T-helper 22 cell (primary cell): ENCODE results near the gene TCHH.
"Not testable (repeated sequence)": the region's sequence is repeated elsewhere in the genome, so short reads cannot be mapped to it uniquely, and the experiment has no call there.

Source experiments
- DNase-seq: peaks from one replicate; pipeline ENCODE4 v3.0.0-alpha.2; 2020; ENCODE audit warnings: low read depth

TCHH gene, protein sequence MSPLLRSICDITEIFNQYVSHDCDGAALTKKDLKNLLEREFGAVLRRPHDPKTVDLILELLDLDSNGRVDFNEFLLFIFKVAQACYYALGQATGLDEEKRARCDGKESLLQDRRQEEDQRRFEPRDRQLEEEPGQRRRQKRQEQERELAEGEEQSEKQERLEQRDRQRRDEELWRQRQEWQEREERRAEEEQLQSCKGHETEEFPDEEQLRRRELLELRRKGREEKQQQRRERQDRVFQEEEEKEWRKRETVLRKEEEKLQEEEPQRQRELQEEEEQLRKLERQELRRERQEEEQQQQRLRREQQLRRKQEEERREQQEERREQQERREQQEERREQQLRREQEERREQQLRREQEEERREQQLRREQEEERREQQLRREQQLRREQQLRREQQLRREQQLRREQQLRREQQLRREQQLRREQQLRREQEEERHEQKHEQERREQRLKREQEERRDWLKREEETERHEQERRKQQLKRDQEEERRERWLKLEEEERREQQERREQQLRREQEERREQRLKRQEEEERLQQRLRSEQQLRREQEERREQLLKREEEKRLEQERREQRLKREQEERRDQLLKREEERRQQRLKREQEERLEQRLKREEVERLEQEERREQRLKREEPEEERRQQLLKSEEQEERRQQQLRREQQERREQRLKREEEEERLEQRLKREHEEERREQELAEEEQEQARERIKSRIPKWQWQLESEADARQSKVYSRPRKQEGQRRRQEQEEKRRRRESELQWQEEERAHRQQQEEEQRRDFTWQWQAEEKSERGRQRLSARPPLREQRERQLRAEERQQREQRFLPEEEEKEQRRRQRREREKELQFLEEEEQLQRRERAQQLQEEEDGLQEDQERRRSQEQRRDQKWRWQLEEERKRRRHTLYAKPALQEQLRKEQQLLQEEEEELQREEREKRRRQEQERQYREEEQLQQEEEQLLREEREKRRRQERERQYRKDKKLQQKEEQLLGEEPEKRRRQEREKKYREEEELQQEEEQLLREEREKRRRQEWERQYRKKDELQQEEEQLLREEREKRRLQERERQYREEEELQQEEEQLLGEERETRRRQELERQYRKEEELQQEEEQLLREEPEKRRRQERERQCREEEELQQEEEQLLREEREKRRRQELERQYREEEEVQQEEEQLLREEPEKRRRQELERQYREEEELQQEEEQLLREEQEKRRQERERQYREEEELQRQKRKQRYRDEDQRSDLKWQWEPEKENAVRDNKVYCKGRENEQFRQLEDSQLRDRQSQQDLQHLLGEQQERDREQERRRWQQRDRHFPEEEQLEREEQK (N-terminal part only)

DNA sequence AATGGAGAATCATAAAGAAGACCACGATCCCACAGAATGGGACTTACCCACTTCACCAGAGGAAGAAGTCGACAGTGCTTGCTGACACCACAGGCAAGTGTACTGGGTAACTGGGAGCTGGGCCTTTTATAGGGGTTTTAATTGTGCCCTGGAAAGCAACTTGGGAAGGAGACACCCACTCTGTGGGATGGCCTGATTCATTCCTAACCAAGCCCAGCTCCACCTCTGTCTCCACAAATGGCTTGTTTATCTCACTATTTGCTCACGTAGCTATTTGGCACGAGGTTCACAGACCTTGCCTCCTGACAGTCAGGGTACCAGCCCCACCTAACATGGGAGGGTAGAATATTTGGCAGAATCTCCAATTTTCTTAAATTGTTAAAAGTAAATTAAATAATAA, at the start of gene TCHH:
Gene TCHH (minus strand): TSS at position 101 of the 400 bp plus-strand sequence. CDS start 1,364 bp downstream, outside the sequence.
- no peak for DNase-seq

DNA sequence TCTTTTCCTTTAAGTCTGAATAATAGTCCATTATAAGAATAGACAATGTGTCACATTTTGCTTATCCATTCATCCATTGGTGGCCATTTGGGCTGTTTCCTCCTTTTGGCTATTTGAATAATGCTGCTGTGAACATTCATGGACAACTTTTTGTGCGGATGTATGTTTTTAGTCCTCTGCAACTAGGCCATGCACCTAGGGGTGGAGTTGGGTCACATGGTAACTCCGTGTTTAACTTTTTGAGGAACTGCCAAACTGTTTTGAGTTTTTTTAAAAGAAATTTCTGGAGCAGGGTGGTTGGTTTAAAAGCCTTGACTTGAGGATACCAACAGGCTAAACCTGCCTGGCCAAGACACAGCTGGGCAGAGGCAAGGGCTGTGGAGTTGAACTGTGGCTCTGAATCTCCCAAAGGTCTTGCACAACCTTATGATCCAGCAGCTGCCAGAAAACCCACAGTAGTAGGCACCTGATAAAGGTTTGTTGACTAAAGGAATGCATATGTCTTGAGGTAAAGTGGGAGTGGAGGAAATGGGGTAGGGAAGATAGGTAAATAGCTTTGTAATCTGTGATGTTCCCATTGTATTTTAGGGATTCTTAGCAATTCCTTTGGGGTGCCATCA, 49.4 kb upstream of the TCHH start:
- no peak for DNase-seq

DNA sequence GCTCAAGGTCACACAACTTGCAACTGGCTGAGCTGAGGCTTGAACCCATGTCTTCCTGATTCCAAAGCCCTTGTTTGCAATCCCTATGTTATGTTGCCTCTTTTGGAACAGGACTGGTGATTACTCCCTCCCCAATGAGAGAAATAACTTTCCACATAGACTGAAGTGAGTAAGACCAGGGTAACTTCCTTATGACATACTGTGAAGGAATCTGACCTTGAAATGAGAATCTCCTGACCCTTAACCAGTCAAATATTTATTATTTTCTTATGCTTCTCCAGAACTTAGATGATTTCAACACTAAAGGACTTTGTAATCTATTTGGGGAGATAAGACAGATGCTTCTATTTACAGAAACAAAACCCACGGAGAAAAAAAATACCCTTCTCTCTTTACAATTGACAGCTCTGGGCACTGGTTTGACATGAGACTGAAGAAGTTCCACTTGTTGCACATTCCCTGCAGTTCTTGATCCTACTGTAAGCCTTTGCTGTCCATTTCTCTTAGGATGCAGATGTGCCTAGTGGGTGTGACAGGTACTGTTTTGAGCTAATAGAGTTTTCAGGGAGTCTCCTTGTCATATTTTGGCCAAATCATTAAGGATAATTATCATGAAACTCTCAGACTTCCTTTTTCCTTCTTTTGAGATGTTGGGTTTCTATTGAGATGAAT, 47.7 kb upstream of the TCHH start:
- DNase-seq: no peak

DNA sequence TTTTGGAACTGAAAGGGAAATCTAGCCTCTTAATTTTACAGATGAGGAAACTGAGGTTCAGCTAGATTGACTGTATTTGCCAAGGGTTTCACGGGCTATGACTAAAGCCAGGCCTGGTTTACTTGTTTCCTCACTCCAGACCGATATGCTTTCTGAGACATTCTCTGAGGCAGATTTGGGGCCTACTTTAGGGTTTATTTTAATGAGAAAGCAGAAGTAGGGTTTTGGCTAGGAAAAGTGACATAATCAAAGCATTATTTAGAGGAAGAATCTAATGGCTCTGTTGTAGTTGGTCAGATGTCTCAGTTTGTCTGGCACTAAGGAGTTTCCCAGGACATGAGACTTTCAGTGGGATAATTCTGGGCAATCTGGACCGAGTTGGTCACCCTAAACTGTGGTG, 45.3 kb upstream of the TCHH start:
- no peak for DNase-seq

DNA sequence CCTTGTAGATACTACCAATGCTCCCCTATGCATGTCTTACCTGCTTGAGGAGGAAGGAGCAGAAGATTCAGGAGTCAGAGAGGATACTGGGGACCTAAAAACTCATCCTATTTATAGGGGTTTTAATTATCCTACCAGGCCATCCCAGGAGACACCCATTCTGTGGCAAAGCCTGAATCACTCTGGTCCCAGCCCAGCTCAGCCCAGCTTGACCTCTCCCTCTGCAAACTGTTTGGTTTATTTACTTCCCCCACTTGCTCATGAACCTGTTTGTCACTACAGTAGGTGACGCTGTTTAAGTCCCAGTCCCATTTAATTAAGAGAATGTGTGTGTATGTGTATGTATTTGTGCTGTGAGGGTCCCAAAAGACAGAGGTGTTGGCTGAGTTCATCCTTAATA, 43.9 kb upstream of the TCHH start, which contains the start of gene RPTN:
Gene RPTN (minus strand): TSS at position 85 of the 400 bp plus-strand sequence. CDS start 1,339 bp downstream, outside the sequence.
- no peak for DNase-seq

DNA sequence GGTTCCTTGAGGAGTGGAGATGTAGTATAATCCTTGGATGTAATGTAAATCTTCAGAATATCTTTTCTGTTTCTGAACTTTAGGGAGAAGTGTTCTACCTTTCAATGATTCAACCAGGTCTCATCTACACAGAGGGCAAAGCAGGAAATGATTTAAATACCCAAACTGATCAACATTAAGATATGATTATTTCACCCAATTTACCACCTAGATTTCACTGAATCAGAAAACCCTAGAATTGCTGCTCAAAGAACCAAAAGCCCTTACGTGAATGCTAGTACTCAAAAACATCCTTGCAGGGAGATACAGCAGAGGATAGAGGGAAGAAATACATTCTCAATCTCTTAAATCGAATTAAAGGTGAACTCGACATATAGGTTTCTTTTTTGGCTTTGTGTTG, 38.8 kb upstream of the TCHH start:
- no peak for DNase-seq

DNA sequence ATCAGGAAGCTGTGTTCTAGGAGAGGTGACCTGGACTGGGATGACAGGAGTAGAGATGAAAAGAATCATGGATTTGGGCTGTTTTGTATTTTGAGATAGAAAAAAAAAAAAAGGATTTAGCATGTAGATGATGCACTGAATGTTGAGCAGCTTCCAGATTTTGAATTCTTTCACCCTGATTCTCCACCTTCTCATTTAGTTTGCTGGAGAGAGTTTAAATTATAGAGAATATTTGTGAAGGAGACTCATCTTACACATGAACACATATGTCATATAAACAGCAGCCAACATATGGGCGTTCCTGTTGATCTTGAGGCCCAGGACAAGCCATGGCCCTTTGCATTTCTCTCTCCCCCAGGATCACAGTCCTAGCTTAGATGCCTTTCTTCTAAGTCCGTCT, 36.4 kb upstream of the TCHH start:
- no peak for DNase-seq

DNA sequence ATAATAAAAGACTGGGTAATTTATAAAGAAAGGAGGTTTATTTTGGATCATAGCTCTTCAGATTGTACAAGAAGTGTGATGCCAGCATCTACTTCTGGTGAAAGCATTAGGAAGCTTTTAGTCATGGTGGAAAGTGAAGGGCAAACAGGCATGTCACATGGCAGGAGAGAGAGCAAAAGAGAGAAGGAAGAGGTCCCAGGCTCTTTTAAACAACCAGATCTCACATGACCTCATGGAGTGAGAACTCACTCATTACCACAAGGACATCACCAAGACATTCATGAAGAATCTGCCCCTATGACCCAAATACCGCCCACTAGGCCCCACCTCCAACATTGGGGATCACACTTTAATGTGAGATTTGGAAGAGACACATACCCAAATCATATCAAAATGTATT, 33.7 kb upstream of the TCHH start:
- no peak for DNase-seq

DNA sequence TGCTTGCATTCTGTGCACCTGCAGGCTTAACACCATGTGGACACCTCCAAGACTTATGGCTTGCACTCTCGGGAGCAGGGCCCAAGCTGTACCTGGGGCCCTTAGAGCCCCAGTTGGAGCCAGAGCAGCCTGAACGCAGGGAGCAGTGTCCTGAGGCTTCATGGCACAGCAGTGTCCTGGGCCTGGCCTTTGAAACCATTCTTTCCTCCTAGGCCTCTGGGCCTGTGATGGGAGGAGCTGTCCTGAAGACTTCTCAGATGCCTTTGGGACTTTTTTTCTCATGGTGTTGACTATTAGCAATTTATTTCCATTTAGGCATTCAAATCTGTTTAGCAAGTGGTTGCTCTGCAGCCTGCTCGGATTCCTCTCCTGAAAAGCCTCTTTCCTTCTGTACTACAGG, 32.8 kb upstream of the TCHH start:
- DNase-seq: no peak

DNA sequence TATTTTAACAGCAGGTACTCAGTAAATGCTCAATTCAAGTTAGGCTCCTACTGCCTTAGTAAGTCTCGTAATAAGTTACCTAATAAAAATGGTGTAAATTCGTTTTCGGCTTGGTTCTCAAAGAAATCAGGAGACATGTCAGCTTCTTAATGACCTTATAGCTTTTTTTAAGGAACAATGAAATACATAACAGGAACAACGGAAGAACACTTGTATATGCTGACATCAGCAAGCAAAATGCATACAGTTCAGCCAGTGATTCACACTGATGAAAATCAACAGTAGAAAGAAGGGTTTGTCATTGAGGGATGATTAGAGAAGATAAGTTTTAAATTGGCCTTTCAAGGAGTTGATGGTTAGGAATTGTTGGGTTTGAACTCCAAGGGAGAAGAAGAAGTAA, 30.5 kb upstream of the TCHH start:
- no peak for DNase-seq

DNA sequence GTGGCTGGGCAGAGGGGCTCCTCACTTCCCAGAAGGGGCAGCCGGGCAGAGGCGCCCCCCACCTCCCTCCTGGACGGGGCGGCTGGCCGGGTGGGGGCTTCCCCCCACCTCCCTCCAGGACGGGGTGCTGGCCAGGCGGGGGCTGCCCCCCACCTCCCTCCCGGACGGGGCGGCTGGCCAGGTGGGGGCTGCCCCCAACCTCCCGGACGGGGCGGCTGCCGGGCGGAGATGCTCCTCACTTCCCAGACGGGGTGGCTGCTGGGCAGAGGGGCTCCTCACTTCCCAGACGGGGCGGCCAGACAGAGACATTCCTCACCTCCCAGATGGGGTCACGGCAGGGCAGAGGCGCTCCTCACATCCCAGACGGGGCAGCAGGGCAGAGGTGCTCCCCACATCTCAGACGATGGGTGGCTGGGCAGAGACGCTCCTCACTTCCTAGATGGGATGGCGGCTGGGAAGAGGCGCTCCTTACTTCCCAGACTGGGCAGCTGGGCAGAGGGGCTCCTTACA, 29.5 kb upstream of the TCHH start:
- DNase-seq: not testable (repeated sequence)

DNA sequence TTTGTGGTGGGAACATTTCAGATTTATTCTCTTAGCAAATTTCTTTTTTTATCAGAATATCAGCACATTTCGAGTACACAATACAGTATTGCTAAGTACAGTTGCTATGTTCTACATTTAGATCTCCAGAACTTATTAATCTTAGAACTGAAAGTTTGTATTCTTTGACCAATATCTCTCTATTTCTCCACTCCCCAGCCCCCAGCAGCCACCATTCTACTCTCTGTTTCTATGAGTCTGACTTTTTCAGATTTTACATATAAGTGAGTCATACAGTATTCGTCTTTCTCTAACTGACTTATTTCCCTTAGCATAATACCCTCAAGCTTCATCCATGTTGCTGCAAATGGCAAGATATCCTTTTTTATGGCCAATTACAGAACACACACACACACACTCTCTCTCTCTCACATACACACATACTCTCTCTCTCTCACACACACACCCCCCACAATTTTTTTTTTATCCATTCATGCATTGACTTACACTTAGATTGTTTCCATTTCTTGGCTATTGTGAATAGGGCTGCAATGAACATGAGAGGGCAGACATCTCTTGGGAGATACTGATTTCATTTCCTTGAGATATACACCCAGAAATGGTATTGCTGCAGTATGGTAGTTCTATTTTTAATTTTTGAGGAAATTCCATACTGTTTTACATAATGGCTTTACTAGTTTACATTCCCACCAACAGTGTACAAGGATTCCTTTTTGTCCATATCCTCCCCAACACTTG, 28.1 kb upstream of the TCHH start:
- no peak for DNase-seq

DNA sequence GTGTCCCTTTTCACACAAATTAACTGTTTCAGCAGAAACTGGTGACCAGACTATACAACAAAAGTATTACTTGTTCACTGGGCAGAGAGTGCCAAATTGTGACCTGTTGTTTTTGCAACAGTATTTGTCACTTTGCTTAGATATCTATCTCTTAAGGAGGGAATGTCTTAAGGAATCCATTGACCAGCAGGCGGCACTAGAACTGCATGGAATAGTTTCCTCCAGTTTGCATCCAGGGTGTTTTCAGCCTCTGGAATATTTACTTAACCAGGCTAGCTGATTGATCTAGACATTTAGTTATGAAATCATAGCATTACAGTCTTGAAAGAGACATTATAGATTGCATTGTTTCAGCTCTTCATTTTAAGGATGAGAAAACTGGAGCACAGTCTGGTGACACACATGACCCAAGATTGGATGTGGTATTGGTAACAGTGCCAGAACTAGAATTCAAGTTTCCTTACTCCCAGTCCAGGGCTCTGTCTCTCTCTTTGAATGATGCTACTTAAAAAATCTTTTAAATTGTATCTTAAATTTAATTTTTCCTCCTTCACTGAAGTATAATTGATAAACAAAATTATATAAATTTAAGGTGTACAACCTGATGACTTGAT, 26.8 kb upstream of the TCHH start:
- no peak for DNase-seq

DNA sequence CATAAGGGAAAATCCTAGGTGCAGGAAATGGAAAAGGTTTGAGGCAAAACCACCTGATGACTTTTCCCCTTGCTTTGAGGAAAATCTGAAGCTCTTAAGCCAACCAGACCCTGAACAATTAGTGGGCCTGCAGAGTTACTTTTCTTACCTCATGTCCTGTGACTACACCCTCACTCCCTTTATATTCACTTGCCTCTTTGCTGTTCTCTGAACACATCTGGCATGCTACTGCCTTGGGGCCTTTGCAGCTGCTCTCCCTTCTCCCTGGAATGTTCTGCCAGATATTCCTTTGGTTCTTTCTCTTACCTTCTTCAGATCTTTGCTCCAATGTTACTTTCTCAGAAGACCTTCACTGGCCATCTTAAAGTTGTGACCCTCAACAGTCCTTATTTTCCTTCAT, 22.0 kb upstream of the TCHH start:
- no peak for DNase-seq

DNA sequence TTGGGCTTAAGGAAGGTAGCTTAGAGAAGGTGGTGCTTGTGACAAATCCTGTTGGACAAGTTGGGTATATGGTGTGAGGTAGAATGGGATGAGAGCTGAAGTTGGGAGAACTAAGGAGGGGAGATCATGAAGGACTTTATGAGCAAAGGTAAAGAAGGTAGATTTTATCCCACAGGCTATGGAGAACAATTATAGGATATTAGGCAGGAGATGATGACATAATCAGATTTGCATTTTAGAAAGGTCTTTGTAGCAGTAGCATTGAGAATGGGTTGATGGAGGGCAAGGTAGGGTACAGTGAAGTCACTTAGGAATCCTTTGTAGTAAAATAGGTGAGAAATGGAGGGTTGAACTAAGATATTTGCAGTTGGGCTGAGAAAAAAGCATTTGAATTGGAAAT, 14.9 kb upstream of the TCHH start:
- no peak for DNase-seq

DNA sequence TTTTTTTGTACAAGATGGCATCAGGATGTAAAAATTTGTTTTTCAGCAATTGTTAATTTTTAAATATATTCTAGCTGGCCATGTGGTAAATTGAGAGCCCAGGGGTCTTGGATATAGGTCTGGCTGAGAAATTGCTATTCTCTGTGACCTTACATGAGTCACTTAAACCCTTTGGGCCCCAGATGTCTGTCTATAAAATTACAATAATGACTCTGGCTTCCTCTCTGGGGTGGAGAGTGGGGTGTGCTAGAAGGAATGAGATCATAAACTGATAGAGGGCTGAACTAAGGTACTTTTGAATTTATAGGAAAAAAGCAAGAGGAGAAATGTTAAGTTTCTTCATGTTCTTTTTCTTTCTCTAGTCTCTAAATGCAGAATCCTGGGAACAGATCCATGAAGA, 12.4 kb upstream of the TCHH start:
- no peak for DNase-seq

DNA sequence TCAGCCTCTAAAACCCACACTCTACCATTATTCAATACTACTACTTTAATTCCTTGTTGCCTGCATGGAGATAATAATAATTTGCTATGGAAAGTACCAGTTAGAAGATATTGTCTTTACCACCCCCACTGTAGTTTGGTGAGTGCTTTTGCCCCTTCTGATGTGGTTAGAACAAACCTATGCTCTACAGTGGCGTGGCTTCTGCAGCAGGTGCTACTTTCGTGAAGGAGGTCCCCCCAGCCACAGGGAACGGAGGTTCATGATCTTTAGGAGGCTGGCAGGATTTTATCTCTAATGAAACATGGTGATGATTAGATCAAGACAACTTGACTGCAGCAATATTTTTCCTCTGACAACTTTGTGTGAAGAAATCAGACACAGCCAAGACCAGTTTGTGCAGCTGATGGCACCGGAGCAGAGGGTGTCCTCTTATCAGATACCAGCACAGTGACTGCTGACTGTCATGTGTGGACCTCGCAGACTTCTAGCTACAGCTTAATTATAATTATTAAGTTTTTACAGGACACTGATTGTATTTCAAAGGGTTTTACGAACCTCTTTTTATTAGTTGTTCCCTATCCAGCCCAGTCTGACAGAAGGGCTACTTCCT, 10.7 kb upstream of the TCHH start:
- DNase-seq: no peak

DNA sequence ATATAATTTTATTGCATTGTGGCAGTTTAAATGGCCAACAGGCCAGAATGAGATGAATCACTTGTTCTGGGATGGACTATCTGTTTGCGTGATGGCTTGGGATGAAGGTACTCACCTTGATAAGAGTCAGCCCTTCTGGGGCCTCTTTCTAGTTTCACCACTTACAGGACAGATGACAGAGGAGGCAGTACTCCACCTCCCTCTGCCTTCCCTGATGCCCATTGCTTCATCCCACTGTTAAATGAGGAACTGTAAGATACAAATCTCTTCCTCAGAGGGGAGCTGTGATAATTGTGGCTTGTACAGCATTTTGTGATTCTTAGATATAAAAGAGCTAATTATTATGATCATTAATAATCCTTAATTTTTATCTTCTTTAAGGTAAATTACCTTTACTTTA, 3.7 kb upstream of the TCHH start:
- DNase-seq: no peak

DNA sequence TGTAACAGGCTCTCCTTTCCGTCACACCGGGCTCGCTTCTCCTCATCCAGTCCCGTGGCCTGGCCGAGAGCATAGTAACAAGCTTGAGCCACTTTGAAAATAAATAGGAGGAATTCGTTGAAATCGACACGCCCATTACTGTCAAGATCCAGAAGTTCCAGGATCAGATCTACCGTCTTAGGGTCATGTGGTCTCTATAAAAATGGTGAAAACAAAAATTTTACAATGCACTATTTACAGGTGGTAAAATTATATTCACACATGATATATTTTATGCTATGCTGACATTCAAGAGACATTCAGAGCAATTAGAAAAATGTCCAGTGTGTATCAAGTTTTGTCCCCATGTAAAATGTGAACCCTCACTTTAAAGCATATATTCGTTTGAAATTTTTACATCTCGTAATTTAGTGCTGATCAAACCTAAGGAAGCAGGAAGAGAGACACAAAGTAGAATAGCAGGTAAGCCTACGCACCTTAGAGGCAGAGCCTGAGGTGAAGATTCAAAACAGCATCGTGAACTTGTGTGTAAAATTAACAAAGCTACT, 2.3 kb downstream of the TCHH start:
- DNase-seq: no peak
